T-cell (primary cell): ENCODE data around the gene MYH6. TPM values are rescaled to one million over a fixed set of nuclear protein-coding genes. Genes with fewer than 3 reads are reported as not detected.

ENCODE experiments used
- ATAC-seq, 4 experiments: fragments of 200-7000 bp in 3 of 4; fragments of 150-1000 bp in 1 of 4; cut with Tn5 transposase; replicated peaks in 1 of 4; 1 replicate in 3 of 4; 2 replicates in 1 of 4; pipeline ENCODE4 v1.10.0; 2021; ENCODE audit warnings: moderate library complexity in 3 of 4, mild to moderate bottlenecking in 2 of 4, moderate number of reproducible peaks in 1 of 4
- CTCF ChIA-PET, 2 donors: fragments of 300-600 bp; sonication (Branson Sonifier 250); formaldehyde crosslinking; loops; one replicate each; lab custom pipeline; 2022; ENCODE audit warnings: antibody characterized with exemption in 2 of 2; lab: Charles Lee
- POLR2A ChIA-PET, 2 donors: fragments of 300-600 bp; sonication (Branson Sonifier 250); formaldehyde crosslinking; loops; one replicate each; lab custom pipeline; 2022; ENCODE audit warnings: antibody characterized with exemption in 2 of 2; lab: Charles Lee
- DNase-seq, 35 experiments: peaks; one replicate each; pipeline versions ENCODE4 v3.0.0 to v3.0.0-alpha.2; 2013 to 2023
- H3K27ac ChIP-seq: one replicate; pipeline ENCODE4 v1.5.1; 2013; ENCODE audit warnings: low read length
- H3K27me3 ChIP-seq, 2 experiments: replicated peaks in 1 of 2; 1 replicate in 1 of 2; 2 replicates in 1 of 2; pipeline versions ENCODE4 v1.6.1 to v1.7.0; 2013; ENCODE audit warnings: low read length in 1 of 2, mixed read lengths in 1 of 2; ENCODE audit not compliant: control insufficient read depth in 2 of 2, insufficient read depth in 2 of 2; ENCODE audit errors: extremely low read depth in 1 of 2
- H3K36me3 ChIP-seq, 2 donors: 1 replicate in 1 of 2; 2 replicates in 1 of 2; pipeline versions ENCODE4 v1.6.1 to v1.7.0; 2013; ENCODE audit warnings: low read length in 1 of 2; ENCODE audit not compliant: control insufficient read depth in 2 of 2, insufficient read depth in 1 of 2; ENCODE audit errors: extremely low read depth in 1 of 2
- H3K4me1 ChIP-seq, 2 experiments: 1 replicate in 1 of 2; 2 replicates in 1 of 2; pipeline versions ENCODE4 v1.6.1 to v1.7.0; 2013; ENCODE audit warnings: low read length in 2 of 2, mixed read lengths in 1 of 2; ENCODE audit not compliant: insufficient read depth in 2 of 2, control insufficient read depth in 1 of 2; ENCODE audit errors: extremely low read depth in 1 of 2
- H3K4me3 ChIP-seq, 2 donors: 1 replicate in 1 of 2; 2 replicates in 1 of 2; pipeline versions ENCODE4 v1.5.1 to v1.7.0; 2013; ENCODE audit warnings: mild to moderate bottlenecking in 2 of 2, low read length in 1 of 2, moderate library complexity in 1 of 2; ENCODE audit not compliant: control insufficient read depth in 1 of 2; ENCODE audit errors: extremely low read depth in 1 of 2
- H3K9me3 ChIP-seq: 2 replicates; pipeline ENCODE4 v1.7.0; 2013
- H3K27ac Mint-ChIP-seq, 2 donors: one replicate each; pipeline ENCODE4 v1.8.0; 2020 to 2021; ENCODE audit warnings: mild to moderate bottlenecking in 2 of 2, mixed read lengths in 2 of 2
- H3K27me3 Mint-ChIP-seq, 2 donors: one replicate each; pipeline ENCODE4 v1.8.0; 2021 to 2022; ENCODE audit warnings: mixed read lengths in 2 of 2
- H3K36me3 Mint-ChIP-seq: one replicate; pipeline ENCODE4 v1.8.0; 2021; ENCODE audit warnings: mixed read lengths
- H3K4me1 Mint-ChIP-seq, 3 donors: one replicate each; pipeline ENCODE4 v1.8.0; 2020 to 2022; ENCODE audit warnings: mixed read lengths in 3 of 3, mild to moderate bottlenecking in 1 of 3
- H3K4me3 Mint-ChIP-seq, 3 donors: one replicate each; pipeline ENCODE4 v1.8.0; 2020 to 2022; ENCODE audit warnings: mild to moderate bottlenecking in 3 of 3, mixed read lengths in 3 of 3, moderate library complexity in 3 of 3
- H3K9me3 Mint-ChIP-seq, 3 donors: one replicate each; pipeline ENCODE4 v1.8.0; 2020 to 2022; ENCODE audit warnings: mixed read lengths in 3 of 3
- WGBS: methylation state at CpG from one replicate; pipeline ENCODE4 v1.1.5; 2013; ENCODE audit warnings: missing lambda C conversion rate; ENCODE audit not compliant: insufficient coverage; 5-methylcytosine and 5-hydroxymethylcytosine counted together
- total RNA-seq, 35 experiments: library from RNA in 6 of 35; stranded (reverse) in 6 of 35; fragments of 120-200 nt in 1 of 35; gene quantifications; one replicate each; pipeline versions ENCODE4 v1.2.1 to v1.2.4 and lab custom pipeline; 2013 to 2026

Gene MYH6
- total RNA-seq, 5 donors from 2014 or later (not counting 1 experiment from before 2014, with no cell fraction given): not detected

DNA sequence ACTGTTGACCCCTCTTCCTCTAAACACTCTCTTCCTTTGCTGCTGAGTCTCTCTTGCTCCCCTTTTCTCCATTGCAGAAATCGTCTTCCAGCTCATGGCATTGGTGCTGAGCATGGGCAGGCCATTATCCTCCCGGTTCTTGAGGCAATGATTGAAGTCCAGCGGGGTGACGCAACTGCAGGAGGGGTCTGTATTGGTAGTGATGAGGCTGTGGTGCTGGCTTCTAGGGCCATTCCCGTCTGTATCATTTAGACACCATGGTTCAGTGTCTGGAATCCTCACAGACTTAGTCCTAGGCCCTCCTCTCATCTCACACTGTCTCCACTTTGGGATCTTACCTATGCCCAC, 54.7 kb downstream of the MYH6 start:
- peaks cover 17 to 46% of the 10 kb centered on the region in 2 donors for H3K27me3 Mint-ChIP-seq
- H3K27me3 ChIP-seq: peaks cover 4 to 39% of the 10 kb centered on the region in 2 experiments

DNA sequence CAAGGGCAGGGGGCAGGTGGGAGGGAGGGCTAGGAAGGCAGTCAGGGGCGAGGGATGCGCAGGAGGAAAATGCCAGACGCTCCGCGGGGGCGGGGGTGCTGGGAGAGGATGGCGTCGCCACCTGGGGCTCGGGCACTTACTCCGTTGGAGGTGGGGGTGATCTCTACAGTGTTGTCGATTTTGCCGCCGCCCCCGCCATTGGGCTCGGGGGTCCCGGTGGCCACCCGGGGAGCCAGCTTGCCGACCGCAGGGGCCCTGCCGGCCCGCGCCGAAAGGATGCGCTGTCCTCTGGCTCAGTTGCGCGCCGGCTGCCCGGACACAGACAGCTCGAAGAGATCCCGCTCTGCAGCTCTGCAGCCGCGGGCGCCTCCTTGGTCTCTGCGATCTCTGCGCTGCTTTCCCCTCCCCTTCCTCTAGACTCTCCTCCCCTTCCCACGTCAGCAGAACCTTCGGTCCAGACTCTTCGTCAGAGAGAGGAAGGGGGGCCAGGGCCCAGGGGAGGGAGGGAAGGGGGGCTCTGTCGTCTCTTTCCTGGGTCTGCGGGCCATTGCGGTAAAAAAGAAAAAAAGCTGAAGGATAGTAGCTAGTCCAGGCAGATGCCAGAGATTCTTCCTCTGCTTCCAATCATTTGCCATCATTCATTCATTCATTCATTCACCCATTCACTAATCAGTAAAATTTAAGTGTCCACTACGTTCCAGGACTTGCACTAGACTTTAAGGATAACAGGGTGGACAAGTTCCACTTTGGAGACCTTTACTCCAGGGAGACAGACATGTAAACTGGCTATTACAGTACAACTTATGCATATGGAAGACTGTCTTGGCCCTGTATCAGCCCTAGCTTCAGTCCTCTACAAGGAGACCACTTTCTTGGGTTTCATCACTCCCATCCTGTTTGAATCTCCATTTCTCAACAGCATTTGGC, 55.3 kb downstream of the MYH6 start, which contains the start of gene SLC22A17:
Gene SLC22A17, minus strand, starts transcription at position 382 of the 927 bp plus-strand sequence.
- peak within 1 kb of the TSS in 1 of 2 donors; percentile 17 for H3K27ac Mint-ChIP-seq
- peaks cover 17 to 46% of the 10 kb centered on the region in 2 donors for H3K27me3 Mint-ChIP-seq
- H3K4me3 ChIP-seq: peak within 1 kb of the TSS; percentile 55 to 81

More for the DNA sequence above, 54.7 kb downstream of the MYH6 start:
- peaks cover 9 to 22% (median 18%) of the 10 kb centered on the region in 3 donors for H3K4me1 Mint-ChIP-seq
- H3K4me3 ChIP-seq: no peak overlapping the region
- H3K27ac ChIP-seq: no peak overlapping the region
- ChIA-PET CTCF (no interaction called here), POLR2A (no interaction called here)
- no peaks in the 10 kb centered on the region for H3K9me3 ChIP-seq
- no peaks in the 10 kb centered on the region for H3K36me3 ChIP-seq
- peak overlapping the region; percentile 77 to 81 (median 79) for H3K4me3 Mint-ChIP-seq
- whole genome bisulfite sequencing: 75% methylated on average over 2 of the region's 5 CpGs
- no peak for DNase-seq
- H3K27ac Mint-ChIP-seq: no peak overlapping the region
- ATAC-seq: no peak
- no peaks in the 10 kb centered on the region for H3K36me3 Mint-ChIP-seq
- H3K9me3 Mint-ChIP-seq: no peaks in the 10 kb centered on the region
- peaks cover 0 to 11% of the 10 kb centered on the region in 2 experiments for H3K4me1 ChIP-seq

DNA sequence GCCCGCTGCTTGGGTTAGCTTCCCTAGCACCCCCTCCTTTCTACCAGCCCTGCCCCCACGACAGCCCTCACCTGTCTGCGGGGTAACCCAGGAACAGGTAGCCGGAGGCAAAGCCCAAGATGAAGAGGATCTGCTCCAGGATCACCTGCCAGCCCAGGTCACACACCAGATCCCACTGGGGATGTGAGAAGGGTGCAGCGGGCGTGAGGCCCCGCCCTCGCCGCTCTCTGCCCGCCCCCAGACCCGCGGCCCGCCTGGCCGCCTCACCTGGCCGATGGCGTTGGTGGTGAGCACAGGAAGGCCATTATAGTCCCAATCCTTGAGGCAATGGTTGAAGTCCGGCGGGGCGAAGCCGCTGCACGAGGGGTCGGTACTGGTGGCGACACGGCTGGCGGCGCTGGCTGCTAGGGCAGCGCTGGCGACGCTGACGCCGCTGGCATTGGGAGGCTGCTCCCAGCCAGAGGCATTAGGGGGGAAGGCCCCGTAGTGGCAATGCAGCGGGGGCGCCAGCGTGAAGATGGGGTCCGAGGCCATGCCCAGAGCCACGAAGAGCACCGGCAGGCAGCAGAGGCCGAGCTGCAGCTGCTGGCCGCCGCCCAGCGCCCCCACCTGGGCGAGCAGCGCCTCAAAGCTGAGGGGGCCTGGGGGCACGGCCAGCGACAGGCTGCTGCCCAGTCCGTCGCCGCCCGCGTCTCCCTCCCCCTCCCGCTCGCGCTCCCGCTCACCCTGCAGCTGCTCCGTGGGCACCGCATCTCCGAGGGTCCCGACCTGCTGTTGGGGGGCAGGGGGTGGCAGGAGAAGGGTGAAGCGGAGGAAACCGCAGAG, 56.2 kb downstream of the MYH6 start:
- ChIA-PET CTCF (interaction anchor here in 1 of 2 donors (0.6 kb wide), 1 partner anchor 230 kb away, joined by 3 read pairs; no protein-coding TSS in a partner anchor), POLR2A (interaction anchor here in 1 of 2 donors (0.6 kb wide), 1 partner anchor 49 kb away, joined by 3 read pairs; no protein-coding TSS in a partner anchor)
- H3K27me3 ChIP-seq: peaks cover 4 to 35% of the 10 kb centered on the region in 2 experiments
- no peaks in the 10 kb centered on the region for H3K36me3 Mint-ChIP-seq
- peaks cover 0 to 11% of the 10 kb centered on the region in 2 experiments for H3K4me1 ChIP-seq
- peaks cover 17 to 46% of the 10 kb centered on the region in 2 donors for H3K27me3 Mint-ChIP-seq
- no peaks in the 10 kb centered on the region for H3K36me3 ChIP-seq
- H3K9me3 Mint-ChIP-seq: no peaks in the 10 kb centered on the region
- H3K9me3 ChIP-seq: no peaks in the 10 kb centered on the region
- peak overlapping the region; percentile 77 to 81 (median 79) for H3K4me3 Mint-ChIP-seq
- WGBS: 19% methylated on average over 48 of the region's 61 CpGs
- ATAC-seq (peak; percentile 13 to 35 (median 26)), DNase-seq (peak in 3 of 35 experiments; percentile 10 to 17 (median 13))
- H3K27ac Mint-ChIP-seq: no peak overlapping the region
- peaks cover 9 to 22% (median 18%) of the 10 kb centered on the region in 3 donors for H3K4me1 Mint-ChIP-seq
- H3K4me3 ChIP-seq: peak overlapping the region; percentile 55 to 81
- H3K27ac ChIP-seq: no peak overlapping the region

More for the DNA sequence above, 55.3 kb downstream of the MYH6 start, which contains the start of gene SLC22A17:
- Mint-ChIP-seq H3K4me1 (peaks cover 9 to 22% (median 18%) of the 10 kb centered on the region in 3 donors), H3K9me3 (no peaks in the 10 kb centered on the region), H3K36me3 (no peaks in the 10 kb centered on the region), H3K4me3 (peak within 1 kb of the TSS; percentile 77 to 81 (median 79))
- ChIA-PET CTCF (interaction anchor here in 1 of 2 donors (0.6 kb wide), 1 partner anchor 231 kb away, joined by 3 read pairs; no protein-coding TSS in a partner anchor), POLR2A (interaction anchor here (0.6 kb wide), 2 partner anchors 50 to 238 kb away, joined by 3 to 8 read pairs; no protein-coding TSS in a partner anchor)
- Histone ChIP-seq H3K9me3 (no peaks in the 10 kb centered on the region), H3K4me1 (peaks cover 0 to 11% of the 10 kb centered on the region in 2 experiments), H3K27ac (no peak within 1 kb of the TSS), H3K36me3 (no peaks in the 10 kb centered on the region), H3K27me3 (peaks cover 4 to 37% of the 10 kb centered on the region in 2 experiments)
- DNase-seq (peak; percentile 14 to 74 (median 47)), ATAC-seq (peak; percentile 92 to 96 (median 94))
- 3% methylated on average over 30 of the region's 42 CpGs for WGBS

DNA sequence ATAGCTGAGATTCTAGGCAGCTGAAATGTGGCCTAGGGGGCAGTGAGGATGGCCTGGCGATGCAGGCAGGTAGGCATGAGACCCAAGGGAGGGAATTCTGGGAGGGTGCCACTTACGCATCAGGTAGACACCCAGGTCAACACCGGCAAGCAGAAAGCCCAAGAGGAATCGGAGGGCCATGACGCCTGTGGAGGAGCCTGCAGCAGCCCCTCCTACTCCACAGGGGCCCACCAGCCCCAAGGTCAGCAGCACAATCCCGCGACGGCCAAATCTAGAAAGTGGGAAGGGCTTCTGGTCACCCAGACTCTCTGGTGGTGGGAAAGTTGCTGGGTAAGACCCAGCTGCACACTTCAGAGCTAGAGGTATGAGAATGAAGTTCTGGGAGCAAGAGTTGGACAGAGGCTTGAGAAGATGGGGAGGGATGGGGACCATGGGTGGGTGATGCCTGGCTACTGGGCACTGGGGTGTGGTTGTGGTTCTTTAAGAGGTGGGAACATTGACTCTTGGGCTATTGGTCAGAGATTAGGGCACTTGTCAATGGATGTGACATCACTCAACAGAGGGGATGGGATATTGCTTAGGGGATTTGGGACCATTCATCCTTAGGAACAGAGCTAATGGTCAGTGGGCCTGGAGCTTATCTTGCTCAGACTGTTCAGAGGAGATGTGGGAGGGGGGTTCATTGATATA, 58.8 kb downstream of the MYH6 start:
- Mint-ChIP-seq H3K4me1 (peaks cover 9 to 22% (median 18%) of the 10 kb centered on the region in 3 donors), H3K27me3 (peaks cover 17 to 33% of the 10 kb centered on the region in 2 donors), H3K36me3 (no peaks in the 10 kb centered on the region), H3K9me3 (no peaks in the 10 kb centered on the region), H3K4me3 (no peak overlapping the region), H3K27ac (no peak overlapping the region)
- Histone ChIP-seq H3K4me3 (no peak overlapping the region), H3K4me1 (peaks cover 0 to 11% of the 10 kb centered on the region in 2 experiments), H3K27me3 (peaks cover 4 to 32% of the 10 kb centered on the region in 2 experiments), H3K9me3 (no peaks in the 10 kb centered on the region), H3K36me3 (no peaks in the 10 kb centered on the region), H3K27ac (no peak overlapping the region)
- POLR2A ChIA-PET: interaction anchor here in 1 of 2 donors (0.7 kb wide), 1 partner anchor 24 kb away, joined by 3 read pairs; no protein-coding TSS in a partner anchor
- no peak for DNase-seq
- CTCF ChIA-PET: interaction anchor here in 1 of 2 donors (0.6 kb wide), 1 partner anchor 53 kb away, joined by 3 read pairs; no protein-coding TSS in a partner anchor
- ATAC-seq: no peak
- WGBS: 93% methylated on average over 4 of the region's 8 CpGs

DNA sequence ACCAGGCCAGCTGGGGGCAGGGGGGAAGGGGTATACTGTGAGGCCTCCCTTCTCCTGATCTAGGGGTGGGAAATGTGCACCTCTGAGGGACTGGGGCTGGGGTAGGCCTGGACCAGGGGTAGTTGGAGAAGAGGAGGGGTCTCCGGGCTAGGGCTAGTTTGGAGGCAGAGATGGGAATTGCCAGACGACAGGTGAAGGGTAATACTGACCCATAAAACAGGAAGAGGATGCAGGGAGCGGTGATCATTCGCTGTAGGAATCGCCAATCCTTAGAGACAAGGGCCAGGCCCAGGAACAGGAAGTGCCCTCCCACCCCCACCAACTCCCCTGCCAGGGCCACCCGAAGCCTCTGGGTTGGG, 59.8 kb downstream of the MYH6 start:
- H3K27ac Mint-ChIP-seq: no peak overlapping the region
- CTCF ChIA-PET: interaction anchor here in 1 of 2 donors (0.6 kb wide), 1 partner anchor 52 kb away, joined by 3 read pairs; no protein-coding TSS in a partner anchor
- Histone ChIP-seq H3K27ac (no peak overlapping the region), H3K4me3 (no peak overlapping the region), H3K4me1 (peaks cover 0 to 11% of the 10 kb centered on the region in 2 experiments), H3K36me3 (no peaks in the 10 kb centered on the region), H3K27me3 (peaks cover 4 to 31% of the 10 kb centered on the region in 2 experiments), H3K9me3 (no peaks in the 10 kb centered on the region)
- H3K4me3 Mint-ChIP-seq: no peak overlapping the region
- no peaks in the 10 kb centered on the region for H3K9me3 Mint-ChIP-seq
- peaks cover 9 to 22% of the 10 kb centered on the region in 2 donors for H3K27me3 Mint-ChIP-seq
- POLR2A ChIA-PET: no interaction called here
- no peaks in the 10 kb centered on the region for H3K36me3 Mint-ChIP-seq
- ATAC-seq (no peak), DNase-seq (no peak)
- WGBS: no CpG with 5 or more reads among the region's 6 CpGs
- H3K4me1 Mint-ChIP-seq: peaks cover 9 to 15% (median 14%) of the 10 kb centered on the region in 3 donors
